Endothelial cell of umbilical vein (primary cell): Measurements from ENCODE around the gene ARHGEF33. TPM values are rescaled to one million over a fixed set of nuclear protein-coding genes. Genes with fewer than 3 reads are reported as not detected.

Experiments used
- BruUV-seq: library from RNA; stranded (reverse); fragments of 400-500 nt; replicated peaks from 2 replicates; lab custom pipeline; 2021; lab: Mats Ljungman, UMichigan
- CTCF ChIA-PET: fragments of 300-600, 350-600 bp; sonication (Branson Sonifier 250); formaldehyde crosslinking; loops from one replicate; lab custom pipeline; 2021; ENCODE audit warnings: antibody characterized with exemption, inconsistent platforms; lab: Charles Lee
- POLR2A ChIA-PET: fragments of 300-600, 350-600 bp; sonication (Branson Sonifier 250); formaldehyde crosslinking; loops from one replicate; lab custom pipeline; 2021; ENCODE audit warnings: antibody characterized with exemption, inconsistent platforms; lab: Charles Lee
- DNase-seq: peaks from one replicate; pipeline ENCODE4 v3.0.0-alpha.2; 2011; ENCODE audit warnings: low read depth, low spot score
- FAIRE-seq: peaks from 2 replicates; lab custom pipeline; 2011; peaks lifted over from hg19 to GRCh38; lab: Jason Lieb, UNC
- H2AFZ ChIP-seq: 2 replicates; pipeline ENCODE4 v1.6.0; 2012; ENCODE audit warnings: low read depth, low read length, control low read depth, inconsistent platforms
- H3K27ac ChIP-seq: 2 replicates; pipeline ENCODE4 v1.5.1; 2011; ENCODE audit warnings: low read depth, mild to moderate bottlenecking, control low read depth, low read length, moderate library complexity; ENCODE audit not compliant: insufficient read depth
- H3K27me3 ChIP-seq, 2 experiments: 2 replicates each; pipeline versions ENCODE4 v1.6.0 to v1.6.1; 2011; ENCODE audit warnings: low read length in 2 of 2, mixed read lengths in 1 of 2; ENCODE audit not compliant: control insufficient read depth in 2 of 2, insufficient read depth in 2 of 2
- H3K36me3 ChIP-seq, 2 experiments: 2 replicates in 1 of 2; 3 replicates in 1 of 2; pipeline ENCODE4 v1.5.1; 2011; ENCODE audit warnings: low read length in 2 of 2, mild to moderate bottlenecking in 1 of 2, moderate library complexity in 1 of 2; ENCODE audit not compliant: control insufficient read depth in 2 of 2, insufficient read depth in 2 of 2; ENCODE audit errors: extremely low read depth in 1 of 2
- H3K4me1 ChIP-seq: 3 replicates; pipeline ENCODE4 v1.5.1; 2011; ENCODE audit warnings: mild to moderate bottlenecking, low read length; ENCODE audit not compliant: control insufficient read depth, insufficient read depth; ENCODE audit errors: extremely low read depth
- H3K4me2 ChIP-seq: 2 replicates; pipeline ENCODE4 v1.6.1; 2011; ENCODE audit warnings: low read length, control low read depth, mixed read lengths; ENCODE audit not compliant: insufficient read depth
- H3K4me3 ChIP-seq, 3 experiments: fragments of 200-600 bp in 1 of 3; sonication (generic), shearing (Covaris generic) in 1 of 3; replicated peaks in 1 of 3; 2 replicates each; pipeline ENCODE4 v1.5.1; 2011 to 2016; ENCODE audit warnings: control low read depth in 3 of 3, low read length in 3 of 3, mild to moderate bottlenecking in 2 of 3, inconsistent platforms in 1 of 3, low read depth in 1 of 3, moderate library complexity in 1 of 3; ENCODE audit not compliant: insufficient read depth in 1 of 3
- H3K79me2 ChIP-seq: 2 replicates; pipeline ENCODE4 v1.6.0; 2012; ENCODE audit warnings: low read length, inconsistent platforms; ENCODE audit not compliant: control insufficient read depth, insufficient read depth
- H3K9ac ChIP-seq: replicated peaks from 2 replicates; pipeline ENCODE3; 2011; ENCODE audit warnings: low read length, control low read depth; ENCODE audit not compliant: insufficient read depth; ENCODE audit errors: extremely low read depth
- H3K9me1 ChIP-seq: replicated peaks from 3 replicates; pipeline ENCODE4 v1.6.0; 2011; ENCODE audit warnings: mild to moderate bottlenecking, low read length; ENCODE audit not compliant: control insufficient read depth, insufficient read depth; ENCODE audit errors: extremely low read depth
- H3K9me3 ChIP-seq: replicated peaks from 2 replicates; pipeline ENCODE4 v1.5.1; 2012; ENCODE audit warnings: low read length, inconsistent platforms; ENCODE audit not compliant: control insufficient read depth, insufficient read depth
- H4K20me1 ChIP-seq: replicated peaks from 2 replicates; pipeline ENCODE3; 2011; ENCODE audit warnings: mild to moderate bottlenecking, low read length; ENCODE audit not compliant: control insufficient read depth, insufficient read depth; ENCODE audit errors: extremely low read depth
- EZH2 ChIP-seq: IDR thresholded peaks from 2 replicates; pipeline ENCODE4 v1.6.1; 2012; ENCODE audit warnings: borderline replicate concordance, low read depth, mild to moderate bottlenecking, moderate library complexity, low read length, inconsistent platforms; ENCODE audit not compliant: severe bottlenecking
- FOS ChIP-seq: IDR thresholded peaks from 2 replicates; pipeline ENCODE4 v1.6.1; 2011; ENCODE audit warnings: mild to moderate bottlenecking, low read length, moderate library complexity, borderline replicate concordance; ENCODE audit not compliant: insufficient read depth
- GATA2 ChIP-seq: IDR thresholded peaks from 2 replicates; pipeline ENCODE4 v1.7.0; 2011; ENCODE audit warnings: low read depth, mild to moderate bottlenecking, moderate library complexity, mixed read lengths, low read length; ENCODE audit not compliant: insufficient read length, insufficient read depth
- MYC ChIP-seq: IDR thresholded peaks from one replicate; pipeline ENCODE4 v1.6.1; 2011; ENCODE audit warnings: mild to moderate bottlenecking, low read depth, low read length
- POLR2A ChIP-seq: IDR thresholded peaks from 2 replicates; pipeline ENCODE4 v1.6.1; 2012; ENCODE audit warnings: low read depth, mild to moderate bottlenecking, control low read depth, low read length
- dilution Hi-C: fragments of 300-500 bp; cut with MboI; formaldehyde crosslinking; loops from one replicate; pipeline ENCODE4 v1.15.0; 2019; ENCODE audit warnings: low sequenced_read_pairs; ENCODE audit not compliant: extremely low pct_ligation_motif_present
- intact Hi-C: fragments of 100-400 bp; cut with micrococcal nuclease; formaldehyde crosslinking; loops from one replicate; pipeline ENCODE4 v1.10.0; 2022
- polyA plus RNA-seq, 4 experiments: library from polyadenylated mRNA; depleted of rRNA in 3 of 4; stranded (reverse) in 3 of 4; unstranded in 1 of 4; fragments of >200 nt; gene quantifications; 2 replicates each; pipeline versions ENCODE4 v1.2.1 to v1.2.3, GENCODE V29; 2011 to 2012; ENCODE audit warnings: missing spikeins in 1 of 4
- total RNA-seq: library from RNA; stranded (reverse); gene quantifications from 2 replicates; pipeline ENCODE4 v1.2.3, GENCODE V29; 2021
- TF ChIP-seq, protein P1 (sequence below), 2 donors: IDR thresholded peaks; 1 replicate in 1 of 2; 2 replicates in 1 of 2; pipeline ENCODE4 v1.5.1; 2011; ENCODE audit warnings: low read length in 2 of 2, mild to moderate bottlenecking in 2 of 2, moderate library complexity in 2 of 2, control low read depth in 1 of 2, inconsistent platforms in 1 of 2, low read depth in 1 of 2; ENCODE audit not compliant: insufficient read depth in 1 of 2; ENCODE audit errors: extremely low read depth in 1 of 2
- TF ChIP-seq, protein P2 (sequence below): IDR thresholded peaks from 2 replicates; pipeline ENCODE4 v1.6.1; 2011; ENCODE audit not compliant: insufficient read depth, insufficient read length

ARHGEF33 gene
- total and polyA plus RNA-seq, 2 donors (not counting 3 experiments of a cell fraction or from before 2014, with no cell fraction given): 0.15 to 0.18 TPM

DNA sequence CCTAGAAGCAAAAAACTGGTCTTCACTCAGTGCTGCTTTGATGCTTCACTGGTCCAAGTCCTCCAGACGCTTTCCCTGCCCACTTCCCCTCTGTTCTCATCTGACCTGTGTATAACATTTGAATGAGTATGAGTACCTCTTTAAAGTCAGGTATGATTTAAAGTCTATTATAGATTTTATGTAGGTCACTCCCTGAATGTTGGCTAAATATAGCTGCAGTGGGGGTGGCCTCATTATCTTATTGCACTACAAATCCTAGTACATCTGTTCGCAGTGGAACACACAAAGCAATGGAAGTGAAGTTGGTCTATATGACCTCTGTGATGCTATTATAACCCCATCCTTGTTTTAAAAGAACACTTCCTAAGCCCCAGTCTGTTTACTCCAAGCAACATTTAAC, 33.2 kb downstream of the ARHGEF33 start:
- Histone ChIP-seq H2AFZ (no peak overlapping the region), H3K36me3 (no peaks in the 10 kb centered on the region), H3K27ac (no peak overlapping the region), H3K27me3 (peaks cover 0 to 2% of the 10 kb centered on the region in 2 experiments), H3K4me3 (no peak overlapping the region), H4K20me1 (no peaks in the 10 kb centered on the region), H3K9me3 (no peaks in the 10 kb centered on the region), H3K79me2 (no peaks in the 10 kb centered on the region), H3K4me2 (no peak overlapping the region), H3K9me1 (no peaks in the 10 kb centered on the region), H3K9ac (no peak overlapping the region), H3K4me1 (no peaks in the 10 kb centered on the region)
- POLR2A ChIA-PET: no interaction called here
- CTCF ChIA-PET: interaction anchor here (1.8 kb wide), 1 partner anchor 9 kb away, joined by 5 read pairs; no protein-coding TSS in a partner anchor
- no peak for DNase-seq
- TF ChIP-seq GATA2 (no peak), FOS (no peak), MYC (no peak)
- dilution Hi-C loops (no loop called here), intact Hi-C loops (no loop called here)
- BruUV-seq: no TSS peak
- FAIRE-seq: no peak

DNA sequence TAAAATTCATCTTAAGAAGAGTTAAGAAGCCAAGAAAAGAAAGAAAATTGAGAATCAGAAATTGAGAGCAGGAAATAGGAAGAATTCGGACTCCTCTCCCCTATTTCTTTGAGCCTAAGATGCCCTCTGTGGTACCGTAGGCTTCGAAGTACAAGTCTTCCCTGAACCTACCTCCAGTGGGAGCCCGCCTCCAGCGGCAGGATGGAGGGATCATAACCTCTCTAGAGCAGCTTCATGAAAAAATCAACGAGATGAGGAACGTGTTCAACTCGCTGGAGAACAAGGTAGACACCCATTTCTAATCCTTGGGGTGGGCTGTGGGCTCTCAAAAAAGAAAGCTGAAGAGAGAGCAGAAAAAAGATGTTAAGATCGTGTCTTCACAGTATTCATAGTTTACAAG, 36.3 kb downstream of the ARHGEF33 start:
- no peak overlapping the region for H3K4me3 ChIP-seq
- TF ChIP-seq, protein P1, sequence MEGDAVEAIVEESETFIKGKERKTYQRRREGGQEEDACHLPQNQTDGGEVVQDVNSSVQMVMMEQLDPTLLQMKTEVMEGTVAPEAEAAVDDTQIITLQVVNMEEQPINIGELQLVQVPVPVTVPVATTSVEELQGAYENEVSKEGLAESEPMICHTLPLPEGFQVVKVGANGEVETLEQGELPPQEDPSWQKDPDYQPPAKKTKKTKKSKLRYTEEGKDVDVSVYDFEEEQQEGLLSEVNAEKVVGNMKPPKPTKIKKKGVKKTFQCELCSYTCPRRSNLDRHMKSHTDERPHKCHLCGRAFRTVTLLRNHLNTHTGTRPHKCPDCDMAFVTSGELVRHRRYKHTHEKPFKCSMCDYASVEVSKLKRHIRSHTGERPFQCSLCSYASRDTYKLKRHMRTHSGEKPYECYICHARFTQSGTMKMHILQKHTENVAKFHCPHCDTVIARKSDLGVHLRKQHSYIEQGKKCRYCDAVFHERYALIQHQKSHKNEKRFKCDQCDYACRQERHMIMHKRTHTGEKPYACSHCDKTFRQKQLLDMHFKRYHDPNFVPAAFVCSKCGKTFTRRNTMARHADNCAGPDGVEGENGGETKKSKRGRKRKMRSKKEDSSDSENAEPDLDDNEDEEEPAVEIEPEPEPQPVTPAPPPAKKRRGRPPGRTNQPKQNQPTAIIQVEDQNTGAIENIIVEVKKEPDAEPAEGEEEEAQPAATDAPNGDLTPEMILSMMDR (IDR thresholded peaks at IDR 0.05; ENCODE audit: extremely low read depth in 1 of 2, insufficient read depth in 1 of 2, low read depth in 1 of 2, low read length in 2 of 2): no peak
- TF ChIP-seq EZH2 (no peak), POLR2A (no peak), MYC (no peak)
- TF ChIP-seq, protein P2, sequence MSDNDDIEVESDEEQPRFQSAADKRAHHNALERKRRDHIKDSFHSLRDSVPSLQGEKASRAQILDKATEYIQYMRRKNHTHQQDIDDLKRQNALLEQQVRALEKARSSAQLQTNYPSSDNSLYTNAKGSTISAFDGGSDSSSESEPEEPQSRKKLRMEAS: no peak
- no peaks in the 10 kb centered on the region for H3K9me3 ChIP-seq
- dilution Hi-C loops (no loop called here), intact Hi-C loops (no loop called here)
- no peak overlapping the region for H3K27ac ChIP-seq
- FAIRE-seq (no peak), DNase-seq (no peak)
- H3K9ac ChIP-seq: no peak overlapping the region
- H3K27me3 ChIP-seq: peaks cover 0 to 2% of the 10 kb centered on the region in 2 experiments
- H3K4me2 ChIP-seq: no peak overlapping the region
- CTCF ChIA-PET: interaction anchor here (0.7 kb wide), 1 partner anchor 22 kb away, joined by 3 read pairs; no protein-coding TSS in a partner anchor
- H4K20me1 ChIP-seq: no peaks in the 10 kb centered on the region
- H3K36me3 ChIP-seq: no peaks in the 10 kb centered on the region
- no peaks in the 10 kb centered on the region for H3K9me1 ChIP-seq
- no peak overlapping the region for H2AFZ ChIP-seq
- no TSS peak for BruUV-seq
- H3K79me2 ChIP-seq: no peaks in the 10 kb centered on the region
- POLR2A ChIA-PET: no interaction called here
- no peaks in the 10 kb centered on the region for H3K4me1 ChIP-seq
